GM20000 (cell line): ENCODE results near the gene ZDHHC15.

Experiments used
- DNase-seq: peaks from one replicate; pipeline ENCODE4 v3.0.0; 2012; ENCODE audit warnings: low spot score
- TF ChIP-seq, protein P1 (sequence below): IDR thresholded peaks from 2 replicates; pipeline ENCODE4 v1.5.1; 2012; ENCODE audit warnings: mild to moderate bottlenecking, control low read depth; ENCODE audit errors: extremely low read depth, missing control alignments

ZDHHC15 gene

DNA sequence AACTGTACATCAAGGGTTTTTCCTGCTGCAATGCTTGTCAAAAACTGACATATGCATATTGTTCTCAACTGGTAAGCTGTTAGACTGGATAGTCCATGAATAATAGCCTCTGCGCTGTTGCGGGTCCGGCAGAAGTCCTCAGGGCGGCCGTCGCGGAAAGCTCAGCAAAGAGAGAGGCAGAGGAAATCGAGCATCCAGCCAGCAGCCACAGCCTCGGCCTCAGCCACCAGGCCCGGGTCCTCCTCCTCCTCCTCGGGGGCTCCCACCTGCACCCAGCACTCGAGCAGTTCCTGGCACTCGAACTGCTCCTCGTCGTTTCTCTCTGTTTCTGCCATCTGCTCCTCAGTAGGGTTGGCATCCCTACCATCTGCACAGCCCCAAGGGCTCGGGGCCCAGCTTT, 195.2 kb downstream of the ZDHHC15 start:
- DNase-seq: no peak
- TF ChIP-seq, protein P1, sequence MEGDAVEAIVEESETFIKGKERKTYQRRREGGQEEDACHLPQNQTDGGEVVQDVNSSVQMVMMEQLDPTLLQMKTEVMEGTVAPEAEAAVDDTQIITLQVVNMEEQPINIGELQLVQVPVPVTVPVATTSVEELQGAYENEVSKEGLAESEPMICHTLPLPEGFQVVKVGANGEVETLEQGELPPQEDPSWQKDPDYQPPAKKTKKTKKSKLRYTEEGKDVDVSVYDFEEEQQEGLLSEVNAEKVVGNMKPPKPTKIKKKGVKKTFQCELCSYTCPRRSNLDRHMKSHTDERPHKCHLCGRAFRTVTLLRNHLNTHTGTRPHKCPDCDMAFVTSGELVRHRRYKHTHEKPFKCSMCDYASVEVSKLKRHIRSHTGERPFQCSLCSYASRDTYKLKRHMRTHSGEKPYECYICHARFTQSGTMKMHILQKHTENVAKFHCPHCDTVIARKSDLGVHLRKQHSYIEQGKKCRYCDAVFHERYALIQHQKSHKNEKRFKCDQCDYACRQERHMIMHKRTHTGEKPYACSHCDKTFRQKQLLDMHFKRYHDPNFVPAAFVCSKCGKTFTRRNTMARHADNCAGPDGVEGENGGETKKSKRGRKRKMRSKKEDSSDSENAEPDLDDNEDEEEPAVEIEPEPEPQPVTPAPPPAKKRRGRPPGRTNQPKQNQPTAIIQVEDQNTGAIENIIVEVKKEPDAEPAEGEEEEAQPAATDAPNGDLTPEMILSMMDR: no peak
